HuH-7.5 (cell line): ENCODE measurements around the gene UGT1A9.
"Not testable (repeated sequence)": the region's sequence is repeated elsewhere in the genome, so short reads cannot be mapped to it uniquely, and the experiment has no call there.

Experiments
- DNase-seq: peaks from one replicate; pipeline ENCODE4 v3.0.0; 2011; ENCODE audit warnings: low spot score

The UGT1A9 gene

DNA sequence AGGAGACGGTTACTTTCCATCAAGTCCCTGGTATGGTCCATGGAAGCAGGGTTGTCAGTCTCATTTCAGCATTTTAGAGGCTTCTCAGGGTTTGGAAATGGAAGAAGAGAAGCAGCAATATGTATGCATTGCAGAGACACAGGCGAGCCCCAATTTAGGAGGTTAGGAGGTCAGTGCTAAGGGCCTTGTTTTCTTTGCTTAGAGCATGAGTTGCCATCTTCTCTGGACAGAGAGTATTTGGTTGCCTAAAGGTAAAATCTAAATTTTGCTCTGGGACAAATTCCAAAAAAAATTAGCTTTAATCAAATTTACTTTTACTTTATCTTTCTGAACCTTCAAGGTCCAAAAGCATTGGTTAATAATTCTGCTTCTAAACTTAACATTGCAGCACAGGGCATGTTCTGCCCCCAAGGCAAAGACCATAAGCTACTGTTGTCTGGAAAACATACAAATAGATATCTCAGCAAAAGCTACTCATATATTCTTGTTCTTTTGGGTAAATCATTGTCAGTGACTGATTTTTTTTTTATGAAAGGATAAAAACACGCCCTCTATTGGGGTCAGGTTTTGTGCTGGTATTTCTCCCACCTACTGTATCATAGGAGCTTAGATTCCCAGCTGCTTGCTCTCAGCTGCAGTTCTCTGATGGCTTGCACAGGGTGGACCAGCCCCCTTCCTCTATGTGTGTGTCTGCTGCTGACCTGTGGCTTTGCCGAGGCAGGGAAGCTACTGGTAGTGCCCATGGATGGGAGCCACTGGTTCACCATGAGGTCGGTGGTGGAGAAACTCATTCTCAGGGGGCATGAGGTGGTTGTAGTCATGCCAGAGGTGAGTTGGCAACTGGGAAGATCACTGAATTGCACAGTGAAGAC is at the start of gene UGT1A9:
Gene UGT1A9 (plus strand): TSS at position 609 of the 872 bp plus-strand sequence. CDS start 37 bp downstream, at position 646.
- no peak for DNase-seq

DNA sequence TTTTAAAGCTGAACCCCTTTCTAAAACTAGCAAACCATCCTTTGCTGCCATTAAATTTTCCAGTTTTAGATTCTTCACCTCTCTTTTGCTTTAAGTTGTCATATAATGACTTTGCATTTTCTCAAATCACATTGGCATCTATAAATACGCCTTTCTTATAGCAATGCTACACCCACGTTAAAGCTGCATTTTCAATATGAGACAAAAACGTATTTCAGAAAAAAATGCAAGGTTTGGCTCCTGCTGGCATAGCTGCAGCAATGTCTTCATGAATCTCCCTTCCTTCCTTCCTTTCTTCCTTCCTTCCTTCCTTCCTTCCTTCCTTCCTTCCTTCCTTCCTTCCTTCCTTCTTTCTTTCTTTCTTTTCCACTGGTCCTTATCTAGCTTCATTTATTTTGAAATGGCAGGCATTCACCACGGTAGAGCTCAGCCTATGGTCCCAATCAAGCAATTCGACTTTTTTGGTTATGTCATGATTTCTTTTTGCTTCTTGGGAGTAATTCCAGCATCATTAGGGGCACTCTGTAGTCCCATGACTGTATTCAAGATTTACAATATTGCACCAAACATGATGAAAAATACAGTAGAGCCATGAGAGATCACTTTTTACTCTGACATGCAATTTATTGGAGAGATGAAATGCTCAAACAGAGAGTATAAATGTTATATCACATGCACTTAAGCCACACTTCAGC is 44.2 kb upstream of the UGT1A9 start:
- no peak for DNase-seq

DNA sequence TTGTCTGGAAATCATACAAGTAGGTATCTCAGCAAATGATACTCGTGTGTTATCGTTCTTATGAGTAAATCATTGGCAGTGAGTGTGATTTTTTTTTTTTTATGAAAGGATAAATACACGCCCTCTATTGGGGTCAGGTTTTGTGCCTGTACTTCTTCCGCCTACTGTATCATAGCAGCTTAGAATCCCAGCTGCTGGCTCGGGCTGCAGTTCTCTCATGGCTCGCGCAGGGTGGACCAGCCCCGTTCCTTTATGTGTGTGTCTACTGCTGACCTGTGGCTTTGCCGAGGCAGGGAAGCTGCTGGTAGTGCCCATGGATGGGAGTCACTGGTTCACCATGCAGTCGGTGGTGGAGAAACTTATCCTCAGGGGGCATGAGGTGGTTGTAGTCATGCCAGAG is 35.4 kb upstream of the UGT1A9 start, which contains the start of gene UGT1A10:
Gene UGT1A10 (plus strand): TSS at position 143 of the 400 bp plus-strand sequence. CDS start 75 bp downstream, at position 218.
- DNase-seq, result not testable (repeated sequence)

DNA sequence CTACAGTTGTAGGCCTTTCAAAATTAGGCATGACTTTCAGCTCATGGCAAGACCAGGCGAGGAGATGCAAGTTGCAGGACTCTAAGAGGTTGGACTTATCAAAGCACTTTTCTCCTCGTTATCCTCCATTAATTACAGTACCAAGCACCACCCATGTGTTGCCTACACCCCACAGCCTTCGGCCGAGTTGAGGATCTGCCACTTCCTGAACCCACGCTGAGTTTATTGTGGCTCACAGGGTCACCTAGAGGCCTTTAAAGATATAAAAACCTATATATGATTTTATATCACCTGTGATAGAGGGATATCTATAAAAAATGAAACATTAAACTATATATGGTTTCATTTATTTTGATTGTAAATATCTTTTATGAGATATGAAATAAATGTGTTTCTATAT is 32.9 kb upstream of the UGT1A9 start:
- DNase-seq, result no peak

DNA sequence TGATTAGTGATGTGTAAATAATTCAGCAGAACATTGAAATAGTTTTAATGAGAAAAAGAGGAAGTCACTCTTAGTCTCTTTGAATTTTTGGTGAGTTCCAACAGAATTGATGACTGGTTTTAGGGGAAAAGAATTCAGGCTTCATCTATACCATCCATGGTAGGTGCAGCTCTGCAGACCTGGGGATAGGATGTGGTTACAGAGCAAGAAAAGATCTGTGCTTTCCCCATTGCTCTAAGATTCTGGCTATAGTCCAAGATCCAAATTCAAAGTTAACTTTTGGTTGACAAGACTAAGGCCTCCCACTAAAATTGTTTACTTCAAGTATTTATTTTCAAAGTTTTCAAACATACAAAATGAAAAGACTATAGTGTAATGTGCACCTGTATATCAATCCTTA is 31.8 kb upstream of the UGT1A9 start:
- DNase-seq, result no peak

DNA sequence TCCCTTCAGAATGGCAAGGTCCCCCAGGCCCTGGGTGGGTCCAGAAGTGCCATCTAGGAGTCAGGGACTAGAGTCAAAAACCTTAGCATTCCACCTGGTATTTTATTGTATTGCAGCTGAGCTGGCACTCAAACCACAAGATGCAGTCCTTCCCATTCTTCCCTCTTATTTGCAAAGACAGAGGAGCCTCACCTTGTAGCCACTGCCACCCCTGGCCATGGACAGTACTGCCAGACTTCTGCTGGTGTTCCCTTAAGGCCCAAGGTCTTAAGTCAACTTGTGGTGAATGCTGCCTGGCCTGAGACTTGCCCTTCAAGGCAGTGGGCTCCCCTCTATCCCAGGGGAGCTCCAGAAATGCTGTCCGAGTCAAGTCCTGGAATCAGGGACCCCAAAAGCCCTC is 28.6 kb upstream of the UGT1A9 start:
- no peak for DNase-seq

DNA sequence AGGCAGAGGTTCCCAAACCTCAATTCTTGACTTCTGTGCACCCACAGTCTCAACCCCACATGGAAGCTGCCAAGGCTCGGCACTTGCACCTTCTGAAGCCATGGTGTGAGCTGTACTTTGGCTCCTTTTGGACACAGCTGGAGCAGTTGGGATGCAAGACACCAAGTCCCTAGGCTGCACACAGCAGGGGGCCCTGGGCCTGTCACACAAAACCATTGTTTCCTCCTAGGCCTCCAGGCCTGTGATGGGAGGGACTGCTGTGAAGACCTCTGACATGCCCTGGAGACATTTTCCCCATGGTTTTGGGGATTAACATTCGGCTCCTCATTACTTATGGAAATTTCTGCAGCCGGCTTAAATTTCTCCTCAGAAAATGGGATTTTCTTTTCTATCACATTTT is 25.7 kb upstream of the UGT1A9 start:
- DNase-seq, result not testable (repeated sequence)

DNA sequence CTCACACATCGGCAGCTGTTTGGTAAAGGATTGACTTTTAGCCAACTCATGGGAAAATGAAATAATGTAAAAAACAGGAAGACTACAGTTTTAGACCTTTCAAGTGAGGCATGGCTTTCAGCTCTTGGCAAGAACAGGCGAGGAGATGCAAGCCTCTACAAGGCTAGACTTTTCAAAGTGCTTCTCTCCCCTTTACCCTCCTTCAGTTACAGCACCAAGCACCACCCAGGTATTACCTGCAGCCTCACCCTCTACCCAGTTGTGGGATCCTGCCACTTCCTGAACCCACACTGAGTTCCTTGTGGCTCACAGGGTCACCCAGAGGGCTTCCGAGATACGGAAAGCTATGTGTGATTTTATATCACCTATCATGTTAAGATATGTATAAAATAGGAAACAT is 20.7 kb upstream of the UGT1A9 start:
- DNase-seq, result no peak

DNA sequence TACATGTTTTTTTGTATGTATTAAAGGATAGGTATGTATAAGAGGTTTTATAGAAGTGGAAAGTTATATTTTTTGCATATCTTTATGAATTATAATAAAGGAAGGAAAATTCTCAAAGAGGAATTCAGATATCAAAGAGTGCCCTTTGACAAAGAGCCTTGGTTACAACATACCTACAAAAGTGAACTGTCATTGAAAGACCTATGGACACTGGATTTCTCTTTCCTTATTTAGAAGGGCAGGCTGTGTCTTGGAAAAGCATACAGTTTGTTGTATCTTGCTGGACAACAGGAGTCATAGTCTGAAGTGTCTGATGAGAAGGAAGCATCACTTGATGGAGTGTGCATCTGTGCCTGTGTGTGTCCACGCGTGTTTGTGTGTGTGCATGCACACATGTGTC is 20.3 kb upstream of the UGT1A9 start:
- DNase-seq, result no peak

DNA sequence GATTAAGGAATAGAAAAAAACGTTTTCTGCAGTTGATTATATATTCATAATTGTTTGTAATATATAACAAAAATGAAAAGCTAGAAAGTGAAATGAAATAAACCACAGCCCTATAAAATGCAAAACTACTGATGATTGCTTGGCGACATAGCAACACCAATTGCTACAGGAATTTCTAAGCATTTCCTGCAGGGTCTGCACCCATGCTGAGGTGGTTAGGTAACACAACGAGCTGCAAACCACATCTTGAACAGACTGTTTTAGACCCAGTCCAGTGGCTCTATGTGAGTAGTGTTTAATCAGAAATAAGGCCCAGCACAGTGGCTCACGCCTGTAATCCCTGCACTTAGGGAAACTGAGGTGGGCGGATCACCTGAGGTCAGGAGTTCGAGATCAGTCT is 17.2 kb upstream of the UGT1A9 start:
- no peak for DNase-seq

DNA sequence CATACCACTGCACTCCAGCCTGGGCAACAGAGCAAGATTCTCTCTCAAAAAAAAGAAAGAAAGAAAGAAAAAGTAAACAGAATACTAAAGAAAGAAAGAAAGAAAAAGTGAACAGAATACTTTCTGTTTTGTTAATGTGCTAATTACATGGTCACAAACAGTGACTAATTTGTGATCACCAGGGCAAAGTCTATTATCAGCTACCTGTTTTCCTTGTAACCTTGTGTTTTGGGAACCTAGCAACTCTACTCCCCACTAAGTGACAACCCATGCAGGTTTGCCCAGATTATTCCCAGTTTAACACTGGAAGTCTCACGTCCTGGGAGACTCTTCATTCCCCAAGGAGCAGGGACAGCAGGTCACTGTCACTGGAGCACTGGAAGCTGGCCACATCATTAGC is 16.7 kb upstream of the UGT1A9 start:
- no peak for DNase-seq

DNA sequence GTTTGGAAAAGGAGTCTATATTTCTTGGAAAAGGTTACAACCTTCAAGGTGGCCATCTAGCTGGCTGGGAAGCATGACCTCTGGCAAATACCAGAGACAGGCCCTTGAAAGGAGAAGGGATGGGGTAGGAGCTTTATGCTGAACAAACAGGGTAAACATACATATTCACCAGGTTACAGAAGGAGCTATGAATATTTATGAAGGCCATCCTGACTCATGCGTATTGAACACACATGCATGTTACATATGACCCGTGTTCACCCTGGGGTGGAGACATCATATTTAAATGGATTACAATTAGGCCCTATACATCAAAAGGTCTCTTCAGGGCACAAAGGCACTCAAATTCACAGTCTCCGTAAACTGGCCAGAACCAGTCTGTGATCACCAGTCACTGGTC is 15.8 kb upstream of the UGT1A9 start:
- not testable (repeated sequence) for DNase-seq

DNA sequence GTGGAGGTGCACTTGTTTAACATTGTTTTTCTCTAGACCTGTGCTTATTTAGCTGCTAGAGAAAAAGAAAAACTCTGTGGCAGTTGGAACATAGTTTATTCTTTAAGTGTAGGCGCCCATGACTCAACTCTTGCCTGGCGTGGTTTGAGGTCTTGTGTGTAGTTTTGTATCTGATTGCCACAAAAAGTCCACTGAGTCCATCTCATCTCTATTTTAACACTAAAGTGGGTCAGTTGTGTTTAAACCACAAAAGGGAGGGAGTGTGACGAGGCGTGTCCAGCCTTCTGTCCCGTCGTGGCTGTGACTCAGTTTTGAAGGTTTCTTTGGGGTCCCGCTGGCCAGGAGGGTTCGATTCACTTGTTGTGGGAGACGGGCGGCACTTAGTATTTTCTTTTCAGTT is 15.3 kb upstream of the UGT1A9 start:
- DNase-seq, result no peak

DNA sequence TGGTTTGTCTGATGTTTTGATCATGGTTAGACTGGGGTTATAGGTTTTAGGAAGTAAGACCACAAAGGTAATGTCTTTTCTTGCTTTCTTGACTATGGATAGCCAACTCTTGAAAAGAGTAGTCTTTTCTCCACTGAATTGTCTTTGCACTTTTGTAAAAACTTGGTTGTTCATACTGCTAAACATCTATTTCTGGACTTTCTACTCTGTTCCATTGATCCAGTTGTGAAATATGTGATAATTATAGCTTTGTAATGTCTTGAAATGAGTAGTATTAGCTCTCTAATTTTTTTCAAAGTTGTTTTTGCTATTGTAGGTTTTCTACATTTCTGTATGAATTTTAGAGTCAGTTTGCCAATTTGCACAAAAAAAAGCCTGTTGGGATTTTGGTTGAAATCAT is 13.1 kb upstream of the UGT1A9 start:
- no peak for DNase-seq

DNA sequence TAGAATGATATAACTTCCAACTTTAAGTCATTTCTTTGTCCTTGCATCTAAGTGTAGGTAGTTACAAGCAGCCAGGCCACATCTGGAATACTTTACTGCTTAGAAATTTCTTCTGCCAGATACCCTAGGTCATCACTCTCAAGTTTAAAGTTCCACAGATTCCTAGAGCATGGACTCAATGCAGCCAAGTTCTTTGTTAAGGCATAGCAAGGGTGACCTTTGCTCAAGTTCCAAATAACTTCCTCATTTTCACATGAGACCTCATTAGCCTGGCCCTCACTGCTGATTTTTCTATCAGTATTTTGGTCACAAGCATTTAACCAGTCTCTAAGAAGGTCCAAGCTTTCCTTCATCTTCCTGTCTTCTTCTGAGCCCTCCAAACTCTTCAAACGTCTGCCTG is 7.8 kb upstream of the UGT1A9 start:
- DNase-seq, result no peak

DNA sequence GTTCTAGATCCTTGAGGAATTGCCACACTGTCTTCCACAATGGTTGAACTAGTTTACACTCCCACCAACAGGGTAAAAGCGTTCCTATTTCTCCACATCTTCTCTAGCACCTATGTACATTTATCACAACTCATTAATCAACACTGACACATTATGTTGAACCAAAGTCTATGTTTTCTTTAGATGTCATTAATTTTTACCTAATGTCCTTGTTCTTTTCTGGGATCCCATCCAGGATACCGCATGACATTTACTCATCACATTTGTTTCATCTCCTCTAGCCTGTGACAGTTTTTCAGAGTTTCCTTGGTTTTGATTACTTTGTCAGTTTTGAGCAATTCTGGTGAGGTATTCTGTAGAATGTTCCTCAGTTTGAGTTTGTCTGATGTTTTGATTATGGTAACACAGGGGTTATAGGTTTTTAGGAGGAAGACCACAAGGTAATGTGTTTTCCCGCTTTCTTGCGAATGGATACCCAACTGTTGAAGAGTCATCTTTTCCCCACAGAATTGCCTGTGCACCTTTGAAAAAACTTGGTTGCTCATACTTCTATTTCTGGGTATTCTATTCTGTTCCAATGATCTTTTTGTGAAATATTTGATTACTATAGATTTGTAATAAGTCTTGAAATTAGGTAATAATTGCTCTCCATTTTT is 3.0 kb upstream of the UGT1A9 start:
- DNase-seq, result no peak

DNA sequence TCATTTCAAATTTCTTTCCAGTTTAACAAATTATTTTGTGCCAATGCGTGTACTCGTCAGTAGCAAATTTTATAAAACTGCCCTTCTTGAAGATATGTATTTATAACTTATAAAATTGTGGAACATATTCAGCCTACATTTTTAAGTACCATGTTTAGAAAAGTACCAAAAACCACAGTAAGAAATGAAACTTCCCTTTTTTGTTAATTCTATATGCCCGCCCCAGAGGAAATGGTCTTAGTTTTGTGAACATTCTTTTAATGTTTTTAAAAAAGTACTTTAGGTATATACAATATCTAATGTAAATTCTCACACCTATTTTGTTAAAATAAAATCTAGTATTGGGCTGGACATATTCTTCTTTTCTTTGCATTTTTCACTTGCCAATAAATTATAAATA is 1.2 kb downstream of the UGT1A9 start:
- DNase-seq, result no peak

DNA sequence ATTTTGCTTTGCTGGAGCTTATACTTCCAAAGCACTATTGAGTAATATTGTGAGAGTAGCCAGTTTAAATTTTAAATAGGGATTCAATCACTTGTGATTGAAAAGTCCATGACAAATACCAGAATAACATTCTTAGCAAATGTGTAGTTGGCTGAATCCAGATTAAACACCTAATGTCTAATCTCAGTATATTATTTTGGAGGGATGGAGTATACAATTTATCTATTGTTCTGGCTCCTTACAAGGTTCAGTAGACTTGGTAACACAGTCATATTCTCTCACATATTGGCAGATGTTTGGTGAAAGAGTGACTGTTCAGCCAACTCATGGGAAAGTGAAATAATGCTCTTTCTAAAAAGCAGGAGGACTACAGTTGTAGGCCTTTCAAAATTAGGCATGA is 2.2 kb downstream of the UGT1A9 start:
- no peak for DNase-seq

DNA sequence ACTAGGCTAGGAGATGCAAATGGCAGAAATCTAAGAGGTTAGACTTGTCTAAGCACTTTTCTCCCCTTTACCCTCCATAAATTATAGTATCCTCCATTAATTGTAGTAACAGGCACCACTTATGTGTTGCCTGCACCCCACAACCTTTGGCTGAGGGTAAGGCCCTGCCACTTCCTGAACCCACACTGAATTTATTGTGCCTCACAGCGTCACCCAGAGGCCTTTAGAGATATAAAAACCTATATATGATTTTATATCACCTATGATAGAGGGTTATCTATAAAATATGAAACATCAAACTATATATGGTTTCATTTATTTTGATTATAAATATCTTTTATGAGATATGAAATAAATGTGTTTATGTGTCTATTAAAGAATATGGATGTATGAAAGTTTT is 2.6 kb downstream of the UGT1A9 start:
- no peak for DNase-seq

DNA sequence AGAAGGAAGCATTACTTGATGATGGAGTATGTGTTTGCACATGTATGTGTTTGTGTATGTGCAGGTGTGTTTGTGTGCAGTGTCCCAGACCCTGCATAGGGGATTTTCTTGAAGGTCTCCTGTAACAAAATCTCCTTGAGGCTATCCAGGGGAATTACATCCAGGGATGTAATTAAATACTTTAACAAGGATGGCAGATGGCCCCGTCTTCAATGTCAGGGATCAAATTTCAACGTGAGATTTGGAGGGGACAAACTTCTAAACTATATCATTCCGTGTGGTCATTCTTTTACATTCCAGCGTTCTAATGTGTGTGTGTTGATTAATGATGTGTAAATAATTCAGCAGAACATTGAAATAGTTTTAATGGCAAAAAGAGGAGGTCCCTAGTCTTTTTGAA is 3.3 kb downstream of the UGT1A9 start:
- DNase-seq, result no peak

DNA sequence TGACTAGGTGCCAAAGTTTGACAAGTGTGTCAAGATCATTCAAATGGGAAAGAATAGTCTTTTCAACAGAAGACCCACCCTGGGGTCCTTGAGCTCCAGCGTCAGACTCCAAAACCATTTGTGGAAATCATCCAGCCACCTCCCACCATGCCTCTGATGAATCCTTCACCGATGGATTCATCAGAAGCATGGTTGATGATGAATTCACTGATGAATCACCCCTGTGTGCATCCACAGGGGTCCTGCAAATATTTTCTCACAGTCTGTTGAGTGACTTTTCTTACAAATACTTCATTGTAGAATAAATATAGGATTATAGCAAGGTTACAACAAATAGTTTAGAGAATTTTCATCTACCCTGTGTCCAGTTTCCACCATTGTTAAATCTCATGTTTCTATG is 4.3 kb downstream of the UGT1A9 start:
- no peak for DNase-seq

DNA sequence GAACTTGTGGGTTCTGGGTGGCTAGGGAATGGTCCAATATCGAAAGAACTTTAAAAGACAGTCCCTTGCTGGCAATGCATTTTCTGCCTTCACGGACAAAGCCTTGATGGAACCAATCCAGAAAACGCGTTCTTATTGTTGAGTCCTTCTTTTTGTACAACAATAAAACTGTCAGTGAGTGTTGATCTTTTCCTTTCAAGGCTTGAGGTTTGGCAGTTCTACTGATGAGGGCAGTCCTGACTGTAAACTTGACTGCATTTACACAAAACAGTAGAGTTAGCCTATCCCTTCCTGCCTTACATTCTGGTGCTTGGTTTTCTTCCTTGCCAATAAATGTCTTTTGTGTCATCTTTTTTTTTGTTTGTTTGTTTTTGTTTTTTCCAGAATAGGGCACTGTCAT is 7.5 kb downstream of the UGT1A9 start:
- no peak for DNase-seq
